Effector CD4-positive, alpha-beta T cell (primary cell): Measurements from ENCODE around the gene PGS1.

ENCODE experiments used
- DNase-seq: peaks from one replicate; pipeline ENCODE4 v3.0.0-alpha.2; 2020

PGS1 gene

DNA sequence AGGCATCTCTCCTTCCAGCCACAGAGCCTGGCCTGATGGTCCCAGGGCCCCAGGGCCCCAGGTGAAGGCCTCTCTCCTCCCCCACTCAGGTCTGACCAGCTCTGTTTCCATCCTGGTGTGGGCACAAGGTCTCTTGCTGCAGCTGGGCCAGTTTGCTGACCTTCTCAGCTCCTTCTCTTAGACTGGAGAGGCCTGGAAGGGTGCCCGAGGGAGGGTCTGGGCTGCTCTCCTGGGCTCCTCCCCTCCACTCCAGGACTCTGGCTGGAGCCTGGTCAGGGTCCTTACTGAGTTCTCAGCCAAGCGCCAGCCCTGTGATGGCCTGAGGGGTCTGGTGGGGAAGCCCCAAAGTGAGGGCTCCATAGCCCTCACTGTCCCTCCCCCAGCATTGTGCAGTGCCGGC, 31.0 kb upstream of the PGS1 start:
- DNase-seq = no peak

- no peak for DNase-seq
These were observed 30.2 kb upstream of the PGS1 start for GRCh38 chr17:78348055-78348770.

DNA sequence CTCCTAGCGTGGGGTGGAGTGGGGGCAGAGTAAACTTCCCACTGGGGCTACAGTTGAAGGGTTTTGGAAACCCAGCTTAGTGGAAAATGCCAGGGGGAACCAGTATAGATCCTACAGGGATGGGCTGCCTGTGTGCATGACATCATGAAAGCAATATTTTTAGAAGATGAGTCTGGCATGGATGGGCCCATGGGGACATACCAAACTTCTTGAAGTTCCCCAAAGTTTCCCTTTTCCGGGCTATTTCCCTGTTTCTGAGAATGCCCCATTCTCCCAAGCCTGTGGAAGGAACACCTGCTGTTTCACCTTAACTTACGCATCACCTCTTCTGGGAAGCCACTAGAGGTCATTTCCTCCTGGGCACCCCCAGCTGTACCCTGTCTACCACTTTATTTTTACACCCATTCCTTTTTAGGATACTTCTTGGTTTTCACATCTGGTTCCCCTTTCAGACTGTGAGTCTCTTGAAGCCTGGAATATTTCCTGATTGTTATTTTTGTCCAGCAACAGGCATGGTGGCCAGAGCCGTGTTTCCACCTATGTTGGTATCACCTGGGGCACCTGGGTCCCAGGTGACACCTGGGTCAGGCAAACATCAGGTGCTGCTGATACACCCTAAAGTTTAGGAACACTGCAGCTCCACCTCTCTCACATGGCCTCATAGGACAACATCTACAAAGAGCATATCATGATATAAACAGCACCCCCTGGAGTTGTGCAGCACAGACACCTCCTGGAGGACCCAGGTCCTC, 28.4 kb upstream of the PGS1 start:
- DNase-seq = no peak

- no peak for DNase-seq
These were observed 26.9 kb upstream of the PGS1 start for GRCh38 chr17:78351449-78352006.

GRCh38 chr17:78353834-78354233, 24.6 kb upstream of the PGS1 start:
- no peak for DNase-seq

GRCh38 chr17:78355045-78355641, 23.3 kb upstream of the PGS1 start:
- DNase-seq = peak; percentile 40

DNA sequence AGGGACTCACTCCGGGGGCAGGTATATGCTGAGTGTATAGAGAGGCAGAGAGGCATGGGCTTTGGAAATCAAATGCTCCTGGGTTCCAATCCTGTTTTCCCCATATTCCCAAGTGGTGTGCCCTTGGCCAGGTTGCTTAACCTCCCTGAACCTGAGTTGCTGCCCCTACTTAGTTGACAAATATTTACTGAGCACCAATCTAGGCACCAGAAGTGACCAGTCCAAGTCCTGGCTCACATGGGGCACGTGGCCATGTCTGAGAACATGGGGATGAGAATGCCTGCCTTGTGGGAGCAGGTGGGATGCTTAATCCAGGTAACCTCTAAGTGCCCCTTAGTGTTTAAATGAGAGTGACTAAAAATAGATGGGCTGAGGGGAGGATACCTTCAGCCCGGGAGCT, 22.7 kb upstream of the PGS1 start:
- DNase-seq = no peak

DNA sequence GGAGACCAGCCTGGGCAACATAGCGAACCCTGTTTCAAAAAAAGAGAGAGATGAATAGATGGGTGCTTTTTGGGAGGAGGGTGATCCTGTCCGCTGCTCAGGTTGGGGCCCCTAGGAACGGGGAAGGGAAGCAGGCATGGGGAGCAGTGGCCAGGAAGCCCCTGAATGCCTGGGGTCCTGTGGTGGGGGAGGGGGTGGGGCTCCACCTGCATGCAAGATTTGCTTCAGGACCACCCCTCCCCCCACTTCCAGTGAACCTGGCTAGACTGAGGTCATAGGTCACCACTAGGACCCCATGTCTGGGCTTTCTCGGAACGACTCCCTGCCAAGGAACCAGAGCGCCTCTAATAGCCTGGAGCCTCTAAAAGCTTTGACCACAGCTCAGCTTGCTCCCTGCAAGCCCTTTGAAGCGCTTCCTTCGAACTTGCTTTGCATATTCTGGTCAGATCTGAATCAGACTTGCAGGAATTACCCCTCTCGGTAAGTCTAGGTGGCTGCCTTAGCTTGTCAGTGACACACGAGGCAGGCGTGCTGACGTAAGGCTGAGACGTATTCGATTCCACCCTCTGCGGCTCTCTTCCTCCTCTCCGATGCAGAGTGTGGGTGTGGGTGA, 22.2 kb upstream of the PGS1 start:
- peak; percentile 89 for DNase-seq

DNA sequence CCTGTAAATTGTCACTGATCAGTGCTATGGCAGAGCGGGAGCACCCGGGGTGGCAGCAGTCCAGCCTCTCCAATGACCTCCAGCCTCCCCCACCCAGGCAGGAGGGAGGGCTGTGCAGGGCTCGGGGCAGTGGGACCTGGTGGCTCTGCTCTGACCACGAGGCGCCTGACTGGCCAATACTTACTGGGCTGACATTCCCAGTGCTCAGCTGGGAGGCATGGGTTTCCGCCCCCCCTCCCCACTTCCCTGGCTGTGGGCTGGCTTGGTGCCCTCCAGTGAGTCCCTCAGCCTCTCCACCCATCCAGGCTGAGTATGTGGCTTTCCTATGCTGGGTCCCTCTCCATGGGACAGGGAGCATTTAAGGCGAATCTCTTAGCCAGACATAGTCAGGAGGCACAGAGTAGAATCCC, 21.3 kb upstream of the PGS1 start:
- no peak for DNase-seq

DNA sequence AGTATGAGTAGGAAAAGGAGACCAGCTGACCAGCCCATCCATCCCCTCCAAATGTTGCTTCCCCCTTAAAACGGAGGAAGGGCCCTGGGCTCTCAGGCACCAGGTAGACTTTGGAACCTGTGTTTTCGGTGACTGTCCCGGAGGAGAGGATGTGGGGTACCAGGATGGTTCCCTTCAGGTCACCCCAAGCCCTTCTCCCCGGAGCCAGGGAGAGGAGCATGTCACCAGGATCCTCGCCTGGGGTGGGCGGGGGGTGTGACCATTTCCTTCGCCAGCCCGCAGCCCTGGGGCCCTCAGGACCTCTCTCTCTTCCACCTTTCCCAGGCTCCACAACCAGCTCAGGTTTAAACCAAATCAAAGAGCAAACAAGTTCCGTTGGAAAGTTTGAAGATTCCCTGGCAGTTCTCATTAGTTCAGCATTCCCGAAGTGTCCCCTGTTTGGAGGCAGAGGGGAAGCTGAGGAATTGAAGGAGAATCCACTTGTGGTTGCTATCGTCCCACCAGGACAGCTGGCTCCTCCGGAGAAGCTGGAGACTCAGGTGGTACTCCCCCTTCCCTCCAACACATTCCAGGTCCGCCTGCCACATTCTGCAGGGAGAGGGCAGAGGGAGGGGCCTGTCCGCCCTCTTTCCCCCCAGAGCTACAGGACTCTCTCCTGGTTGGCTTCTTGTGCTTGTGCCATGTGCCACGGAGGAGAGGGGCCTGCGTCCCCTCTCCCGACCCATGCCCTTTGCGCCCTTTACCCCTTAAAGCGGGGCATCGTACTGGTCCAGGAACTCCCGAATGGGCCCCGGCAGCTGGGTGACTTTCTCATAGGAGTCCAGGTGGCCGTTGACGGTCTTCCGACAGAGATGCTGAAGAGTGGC, 20.5 kb upstream of the PGS1 start:
- DNase-seq = no peak

DNA sequence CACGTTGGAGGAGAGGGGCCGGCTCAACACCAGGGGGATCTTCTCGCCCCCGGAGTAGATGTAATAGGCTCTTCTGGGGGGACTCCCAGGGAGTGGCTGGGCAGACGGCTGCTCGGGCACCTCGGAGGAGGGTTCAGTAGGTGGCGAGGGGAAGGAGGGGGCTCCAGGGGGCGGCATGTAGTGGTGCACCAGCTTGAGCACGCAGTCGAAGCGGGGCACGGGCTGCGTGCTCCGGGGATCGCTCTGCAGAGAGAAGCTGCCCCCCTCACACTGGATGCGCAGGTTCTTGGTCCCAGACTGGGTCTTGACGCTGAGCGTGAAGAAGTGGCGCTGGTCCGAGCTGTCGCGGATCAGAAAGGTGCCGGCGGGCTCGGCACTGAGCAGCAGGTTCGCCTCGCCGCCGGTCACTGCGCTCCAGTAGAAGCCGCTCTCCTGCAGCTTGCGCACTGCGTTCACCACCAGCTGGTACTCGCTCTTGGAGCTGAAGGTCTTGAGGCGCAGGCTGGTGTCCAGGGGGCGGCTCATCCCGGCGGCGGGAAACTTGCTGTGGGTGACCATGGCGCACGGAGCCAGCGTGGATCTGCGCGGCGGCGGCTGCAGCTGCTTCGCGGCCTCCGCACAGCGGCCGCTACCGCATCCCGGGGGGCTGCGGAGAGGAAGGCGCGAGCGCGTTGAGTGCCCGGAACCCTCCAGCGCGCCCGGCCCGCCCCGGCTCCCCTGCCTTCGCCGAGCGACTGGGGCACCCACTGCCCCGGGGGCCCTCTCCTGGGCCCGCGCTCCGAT, 19.7 kb upstream of the PGS1 start:
- DNase-seq = no peak

DNA sequence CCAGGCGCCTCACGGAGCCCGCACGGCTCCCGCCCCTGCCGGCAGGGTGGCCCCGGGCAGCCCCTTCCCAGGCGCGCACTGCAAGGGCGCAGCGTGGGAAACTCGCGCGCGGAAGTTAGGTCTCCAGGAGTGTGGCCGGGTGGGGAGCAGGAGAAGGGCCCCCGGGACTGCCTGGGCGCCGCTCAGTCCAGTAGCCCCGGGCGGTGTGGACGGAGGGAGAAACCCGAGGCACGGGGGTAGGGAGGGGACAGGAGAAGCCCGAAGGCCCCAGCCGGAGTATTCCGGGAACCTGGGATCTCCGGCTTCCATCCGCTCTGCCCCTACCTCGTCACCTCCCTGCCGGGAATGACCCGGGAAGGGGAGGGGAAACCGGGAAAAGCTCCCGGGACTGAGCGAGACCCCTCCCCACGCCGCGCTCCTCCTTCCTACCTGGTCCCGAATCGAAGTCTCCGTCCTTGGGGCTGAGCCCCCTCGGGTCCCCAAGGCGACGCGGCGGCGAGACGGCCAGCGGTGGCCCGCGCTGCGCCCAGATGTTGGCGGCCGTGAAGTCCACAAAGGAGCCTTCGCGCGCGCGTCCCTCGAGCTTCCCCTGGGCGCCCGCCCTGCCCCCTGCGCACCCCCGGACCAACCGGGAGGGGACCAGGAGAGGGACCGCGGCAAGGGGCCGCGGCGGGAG, 19.0 kb upstream of the PGS1 start:
- DNase-seq = no peak

GRCh38 chr17:78359997-78360370, 18.5 kb upstream of the PGS1 start, which contains the start of gene SOCS3:
Gene SOCS3 (minus strand): TSS chr17:78360077. CDS start chr17:78359095, 982 bp downstream.
- DNase-seq = peak; percentile 92

DNA sequence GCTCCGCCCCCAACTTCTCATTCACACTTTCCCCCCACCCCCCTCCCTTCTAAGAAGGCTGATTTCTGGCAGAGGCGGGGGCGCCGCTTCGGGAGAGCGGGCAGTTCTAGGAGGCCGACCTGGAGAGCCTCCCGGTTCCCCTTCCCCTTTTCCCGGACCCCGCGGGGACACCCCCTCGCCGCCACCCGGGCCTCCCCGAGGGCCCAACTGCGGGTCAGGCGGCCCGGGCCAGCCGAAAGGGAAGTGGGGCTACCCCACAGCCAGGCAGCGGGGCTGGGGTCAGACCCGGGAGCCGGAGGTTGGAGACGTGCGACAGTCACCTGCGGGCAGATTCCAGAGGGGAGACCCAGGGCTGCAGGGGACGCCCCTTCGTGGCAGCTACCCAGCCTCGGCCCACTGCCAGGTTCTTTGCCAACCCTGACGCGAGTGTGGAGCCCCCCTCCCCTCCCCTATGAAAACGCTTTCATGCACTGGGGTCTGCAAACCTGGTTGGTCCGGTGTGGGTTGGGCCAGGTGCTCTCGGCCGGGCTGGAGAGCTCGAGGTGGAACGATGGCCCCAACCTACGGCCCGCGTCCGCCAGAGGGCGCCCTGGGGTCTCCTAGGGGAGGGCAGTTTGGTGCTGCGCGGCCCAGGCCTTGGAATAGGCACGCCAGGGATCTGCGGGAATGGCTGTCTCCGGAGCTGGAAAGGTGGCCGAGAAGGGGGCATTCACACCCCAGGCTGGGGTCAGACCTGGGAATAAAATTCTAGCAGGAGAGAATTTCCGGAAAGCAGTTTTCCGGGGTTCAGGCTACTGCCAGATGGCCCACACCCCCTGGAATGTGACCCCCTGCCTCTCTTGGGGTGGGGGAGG, 17.9 kb upstream of the PGS1 start:
- DNase-seq = peak; percentile 89

- DNase-seq = no peak
These were observed 17.2 kb upstream of the PGS1 start for GRCh38 chr17:78361225-78361701.

DNA sequence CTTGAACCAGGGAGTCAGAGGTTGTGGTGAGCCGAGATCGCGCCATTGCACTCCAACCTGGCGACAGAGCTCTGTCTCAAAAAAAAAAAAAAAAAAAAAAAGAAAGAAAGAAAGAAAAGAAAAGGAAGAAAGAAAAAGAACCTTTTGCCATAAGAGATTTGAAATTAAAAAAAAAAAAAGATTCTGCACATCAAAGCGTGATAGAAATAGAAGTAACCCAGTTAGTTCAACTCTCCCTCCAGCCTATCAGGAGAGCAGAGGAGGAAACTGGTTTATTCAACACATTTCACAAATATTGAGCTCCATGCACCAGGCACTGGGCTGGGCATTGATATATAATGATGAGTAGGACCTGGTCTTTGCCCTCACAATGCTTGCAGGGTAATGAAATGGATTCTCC, 16.2 kb upstream of the PGS1 start:
- DNase-seq = no peak

GRCh38 chr17:78362671-78363070, 15.8 kb upstream of the PGS1 start:
- no peak for DNase-seq

DNA sequence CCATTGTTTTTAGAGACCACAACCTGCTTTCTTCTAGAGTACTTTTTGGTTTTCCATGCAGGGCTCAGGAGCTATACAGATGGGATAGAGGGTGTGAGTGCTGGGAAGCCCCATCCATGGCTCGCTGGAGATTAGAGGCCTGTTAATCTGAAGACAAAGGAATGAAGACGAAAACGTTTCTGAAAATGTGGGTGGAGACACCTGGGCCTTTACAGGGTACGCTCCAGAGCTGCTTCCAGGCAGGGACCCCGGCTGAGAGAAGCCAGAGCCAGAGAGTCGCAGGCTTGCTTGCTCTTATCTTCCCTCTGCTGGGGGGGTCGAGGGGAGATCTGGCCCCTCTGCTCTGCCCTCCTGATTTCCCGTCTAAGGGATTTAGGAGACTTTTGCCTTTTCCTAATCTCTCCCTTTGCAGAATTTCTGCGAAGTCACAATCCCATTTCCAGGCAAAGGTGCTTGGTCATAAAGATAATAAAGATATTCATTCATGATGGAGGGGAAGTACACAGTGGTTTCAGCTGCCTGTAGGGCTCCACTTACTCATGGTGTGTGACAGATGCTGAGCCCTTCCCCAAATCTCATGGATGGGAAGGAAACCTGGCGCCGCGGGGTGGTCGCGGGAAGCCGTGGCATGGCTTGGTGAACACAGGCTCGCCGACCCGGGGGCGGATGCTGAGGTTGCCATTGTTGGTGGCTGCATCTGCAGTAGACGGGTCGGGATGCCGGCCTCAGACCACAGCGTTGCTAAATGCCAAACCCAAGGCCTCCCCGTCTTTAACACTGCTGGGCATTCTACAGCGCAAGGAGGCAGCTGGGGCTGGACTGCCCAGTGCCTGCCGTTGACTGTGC, 13.8 kb upstream of the PGS1 start:
- no peak for DNase-seq
